Neural progenitor cell (in vitro differentiated cells): Measurements from ENCODE around the gene ACAP2.

Experiments used
- EZH2 ChIP-seq: fragments of 200-600 bp; sonication (generic); IDR thresholded peaks from 2 replicates; pipeline ENCODE4 v1.6.1; 2017; ENCODE audit warnings: antibody characterized with exemption, mild to moderate bottlenecking, moderate library complexity
- EZH2phosphoT487 ChIP-seq: fragments of 200-600 bp; sonication (generic); IDR thresholded peaks from 2 replicates; pipeline ENCODE4 v1.6.1; 2017; ENCODE audit warnings: antibody characterized with exemption
- TF ChIP-seq, protein P1 (sequence below): fragments of 200-600 bp; sonication (generic); IDR thresholded peaks from 2 replicates; pipeline ENCODE4 v1.5.1; 2017; ENCODE audit warnings: antibody characterized with exemption, mild to moderate bottlenecking

- TF ChIP-seq, protein P1, sequence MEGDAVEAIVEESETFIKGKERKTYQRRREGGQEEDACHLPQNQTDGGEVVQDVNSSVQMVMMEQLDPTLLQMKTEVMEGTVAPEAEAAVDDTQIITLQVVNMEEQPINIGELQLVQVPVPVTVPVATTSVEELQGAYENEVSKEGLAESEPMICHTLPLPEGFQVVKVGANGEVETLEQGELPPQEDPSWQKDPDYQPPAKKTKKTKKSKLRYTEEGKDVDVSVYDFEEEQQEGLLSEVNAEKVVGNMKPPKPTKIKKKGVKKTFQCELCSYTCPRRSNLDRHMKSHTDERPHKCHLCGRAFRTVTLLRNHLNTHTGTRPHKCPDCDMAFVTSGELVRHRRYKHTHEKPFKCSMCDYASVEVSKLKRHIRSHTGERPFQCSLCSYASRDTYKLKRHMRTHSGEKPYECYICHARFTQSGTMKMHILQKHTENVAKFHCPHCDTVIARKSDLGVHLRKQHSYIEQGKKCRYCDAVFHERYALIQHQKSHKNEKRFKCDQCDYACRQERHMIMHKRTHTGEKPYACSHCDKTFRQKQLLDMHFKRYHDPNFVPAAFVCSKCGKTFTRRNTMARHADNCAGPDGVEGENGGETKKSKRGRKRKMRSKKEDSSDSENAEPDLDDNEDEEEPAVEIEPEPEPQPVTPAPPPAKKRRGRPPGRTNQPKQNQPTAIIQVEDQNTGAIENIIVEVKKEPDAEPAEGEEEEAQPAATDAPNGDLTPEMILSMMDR = peak; percentile 3
- TF ChIP-seq EZH2 = no peak
- TF ChIP-seq EZH2phosphoT487 = no peak
Observed at GRCh38 chr3:195441992-195442572, 738 bp downstream of the ACAP2 start.
